ENCODE results near the gene ATP1A1.

The ATP1A1 gene

GRCh38 chr1:116362050-116362449 lies 11.0 kb upstream of the ATP1A1 start:
- ChIA-PET POLR2A (no interaction called here), CTCF (no interaction called here)
- DNase-seq (ENCODE audit: low read depth, low spot score) = no peak
- TF ChIP-seq, protein P1, sequence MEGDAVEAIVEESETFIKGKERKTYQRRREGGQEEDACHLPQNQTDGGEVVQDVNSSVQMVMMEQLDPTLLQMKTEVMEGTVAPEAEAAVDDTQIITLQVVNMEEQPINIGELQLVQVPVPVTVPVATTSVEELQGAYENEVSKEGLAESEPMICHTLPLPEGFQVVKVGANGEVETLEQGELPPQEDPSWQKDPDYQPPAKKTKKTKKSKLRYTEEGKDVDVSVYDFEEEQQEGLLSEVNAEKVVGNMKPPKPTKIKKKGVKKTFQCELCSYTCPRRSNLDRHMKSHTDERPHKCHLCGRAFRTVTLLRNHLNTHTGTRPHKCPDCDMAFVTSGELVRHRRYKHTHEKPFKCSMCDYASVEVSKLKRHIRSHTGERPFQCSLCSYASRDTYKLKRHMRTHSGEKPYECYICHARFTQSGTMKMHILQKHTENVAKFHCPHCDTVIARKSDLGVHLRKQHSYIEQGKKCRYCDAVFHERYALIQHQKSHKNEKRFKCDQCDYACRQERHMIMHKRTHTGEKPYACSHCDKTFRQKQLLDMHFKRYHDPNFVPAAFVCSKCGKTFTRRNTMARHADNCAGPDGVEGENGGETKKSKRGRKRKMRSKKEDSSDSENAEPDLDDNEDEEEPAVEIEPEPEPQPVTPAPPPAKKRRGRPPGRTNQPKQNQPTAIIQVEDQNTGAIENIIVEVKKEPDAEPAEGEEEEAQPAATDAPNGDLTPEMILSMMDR (IDR thresholded peaks at IDR 0.05; ENCODE audit: insufficient read depth, low read length, missing control alignments) = no peak
- H3K4me3 ChIP-seq (ENCODE audit: low read depth, low read length) = no peak overlapping the region

- TF ChIP-seq, protein P1 (IDR thresholded peaks at IDR 0.05; ENCODE audit: insufficient read depth, low read length, missing control alignments) = no peak
- ChIA-PET POLR2A (no interaction called here), CTCF (interaction anchor here (2.4 to 5.7 kb wide), 2 partner anchors 120 to 134 kb away, joined by 7 to 44 read pairs; no protein-coding TSS in a partner anchor)
- no peak for DNase-seq (ENCODE audit: low read depth, low spot score)
- no peak overlapping the region for H3K4me3 ChIP-seq (ENCODE audit: low read depth, low read length)
Measured at GRCh38 chr1:116365353-116365780, 7.7 kb upstream of the ATP1A1 start.

DNA sequence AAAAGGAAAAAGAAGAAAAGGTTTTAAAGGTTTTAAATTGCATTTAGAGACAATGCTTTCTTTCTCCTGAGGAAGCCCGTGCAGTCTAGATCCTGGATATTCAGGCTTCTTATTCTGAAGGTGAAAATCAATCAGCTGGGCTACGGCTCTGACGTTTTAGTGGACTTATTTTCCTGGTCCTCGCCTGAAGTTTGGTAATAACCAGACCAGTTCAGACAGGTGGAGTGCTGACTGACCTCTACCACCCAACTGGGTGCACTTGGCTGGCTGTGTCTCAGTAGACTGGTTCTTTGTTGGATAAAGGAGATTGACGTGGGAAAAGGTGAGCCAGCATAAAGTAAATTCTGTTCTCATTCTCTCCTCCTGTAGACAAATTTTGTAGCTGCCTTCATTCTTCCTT lies 7.2 kb upstream of the ATP1A1 start:
- TF ChIP-seq, protein P1 (IDR thresholded peaks at IDR 0.05; ENCODE audit: insufficient read depth, low read length, missing control alignments) = no peak
- ChIA-PET POLR2A (no interaction called here), CTCF (interaction anchor here (2.4 to 5.7 kb wide), 2 partner anchors 120 to 133 kb away, joined by 7 to 44 read pairs; no protein-coding TSS in a partner anchor)
- H3K4me3 ChIP-seq (ENCODE audit: low read depth, low read length) = no peak overlapping the region
- no peak for DNase-seq (ENCODE audit: low read depth, low spot score)

DNA sequence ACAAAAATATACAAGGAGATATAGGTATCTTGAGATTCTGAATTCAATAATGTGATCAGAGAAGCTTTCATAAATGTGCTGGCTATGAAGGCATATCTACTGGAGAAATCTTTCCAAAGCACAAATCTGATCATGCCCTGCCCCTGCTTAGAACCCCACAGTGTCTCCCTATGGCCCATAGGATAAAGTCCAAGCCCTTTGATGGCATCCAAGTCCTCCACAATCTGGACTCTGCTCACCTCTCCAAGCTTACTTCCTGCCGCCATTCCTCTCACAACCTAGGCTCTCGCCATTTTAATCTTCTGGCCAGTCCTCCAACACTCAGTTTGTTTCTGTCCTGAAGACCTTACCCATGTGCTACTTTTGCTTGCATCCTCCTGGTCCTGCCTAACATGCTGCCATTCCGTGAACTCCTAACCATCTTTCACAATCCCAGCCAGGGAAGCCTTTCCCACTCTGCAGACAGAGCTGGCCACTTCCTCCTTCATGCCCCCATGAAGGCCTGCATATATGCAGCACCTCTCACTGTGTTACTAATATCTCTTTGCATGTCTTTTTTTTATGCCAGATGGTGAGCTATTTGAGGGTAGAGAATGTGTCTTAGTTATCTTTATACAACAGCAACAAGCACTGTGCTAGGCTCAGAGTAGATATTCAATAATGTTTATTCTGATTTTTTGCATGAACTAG lies 5.6 kb upstream of the ATP1A1 start:
- no peak overlapping the region for H3K4me3 ChIP-seq (ENCODE audit: low read depth, low read length)
- CTCF ChIA-PET = interaction anchor here (5.7 kb wide), 1 partner anchor 118 kb away, joined by 44 read pairs; no protein-coding TSS in a partner anchor
- TF ChIP-seq, protein P1 (IDR thresholded peaks at IDR 0.05; ENCODE audit: insufficient read depth, low read length, missing control alignments) = no peak
- POLR2A ChIA-PET = no interaction called here
- DNase-seq (ENCODE audit: low read depth, low spot score) = no peak

DNA sequence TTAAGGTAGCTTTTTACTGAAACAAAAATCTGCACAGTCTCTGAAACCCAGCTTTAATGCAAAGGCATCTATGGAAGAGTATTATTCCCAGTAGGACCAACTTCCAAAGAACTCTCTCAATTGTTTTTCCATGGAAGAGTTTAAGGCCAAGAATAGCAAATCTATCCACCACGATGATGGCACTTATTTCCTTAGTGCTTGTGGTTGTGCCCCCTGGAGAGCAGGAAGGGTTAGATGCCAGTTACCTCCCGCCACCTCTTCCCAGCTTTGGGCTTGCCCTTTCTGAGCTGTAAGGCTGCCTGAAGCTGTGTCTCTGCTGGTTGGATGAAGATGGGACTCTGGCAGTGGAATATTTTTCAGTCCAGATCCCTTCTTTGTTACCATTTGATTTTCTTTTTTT lies 4.8 kb upstream of the ATP1A1 start:
- no peak overlapping the region for H3K4me3 ChIP-seq (ENCODE audit: low read depth, low read length)
- no peak for DNase-seq (ENCODE audit: low read depth, low spot score)
- TF ChIP-seq, protein P1 (IDR thresholded peaks at IDR 0.05; ENCODE audit: insufficient read depth, low read length, missing control alignments) = no peak
- POLR2A ChIA-PET = no interaction called here
- CTCF ChIA-PET = interaction anchor here (5.7 kb wide), 1 partner anchor 117 kb away, joined by 44 read pairs; no protein-coding TSS in a partner anchor

- H3K4me3 ChIP-seq (ENCODE audit: low read depth, low read length) = no peak overlapping the region
- ChIA-PET CTCF (interaction anchor here (0.6 to 1.9 kb wide), 4 partner anchors 116 to 231 kb away, joined by 3 to 7 read pairs (median 4); no protein-coding TSS in a partner anchor), POLR2A (no interaction called here)
- TF ChIP-seq, protein P1 (IDR thresholded peaks at IDR 0.05; ENCODE audit: insufficient read depth, low read length, missing control alignments) = no peak
- DNase-seq (ENCODE audit: low read depth, low spot score) = no peak
Measured at GRCh38 chr1:116370181-116370580, 2.9 kb upstream of the ATP1A1 start.
